SJSA1 (cell line): Measurements from ENCODE around the gene RHOT2. TPM values are rescaled to one million over a fixed set of nuclear protein-coding genes. Genes with fewer than 3 reads are reported as not detected.
A peak's percentile ranks its signal among the peaks of the same experiment; 100 is the strongest.

Experiments used
- DNase-seq, 2 experiments: peaks; one replicate each; pipeline ENCODE4 v3.0.0-alpha.2; 2015 to 2020; ENCODE audit warnings: low spot score in 2 of 2, low read depth in 1 of 2
- H3K27ac ChIP-seq: fragments of 250-450 bp; sonication (Bioruptor Pico); 2 replicates; pipeline ENCODE4 v1.5.1; 2020; ENCODE audit warnings: mild to moderate bottlenecking, moderate library complexity
- H3K27me3 ChIP-seq: fragments of 250-450 bp; sonication (Bioruptor Pico); replicated peaks from 2 replicates; pipeline ENCODE4 v1.5.1; 2020; ENCODE audit warnings: mild to moderate bottlenecking, moderate library complexity
- H3K36me3 ChIP-seq: fragments of 250-450 bp; sonication (Bioruptor Pico); 2 replicates; pipeline ENCODE4 v1.5.1; 2020; ENCODE audit warnings: mild to moderate bottlenecking
- H3K4me1 ChIP-seq: fragments of 250-450 bp; sonication (Bioruptor Pico); replicated peaks from 2 replicates; pipeline ENCODE4 v1.6.1; 2021; ENCODE audit warnings: mild to moderate bottlenecking
- H3K4me3 ChIP-seq: fragments of 250-450 bp; sonication (Bioruptor Pico); 2 replicates; pipeline ENCODE4 v1.5.1; 2020; ENCODE audit warnings: mild to moderate bottlenecking
- H3K9me3 ChIP-seq: fragments of 250-450 bp; sonication (Bioruptor Pico); replicated peaks from 2 replicates; pipeline ENCODE4 v1.5.1; 2020; ENCODE audit warnings: mild to moderate bottlenecking
- total RNA-seq: library from RNA; depleted of rRNA; stranded (reverse); fragments of >200 nt; shearing (Covaris generic); gene quantifications from 2 replicates; pipeline ENCODE4 v1.2.3, GENCODE V29; 2014

Gene RHOT2
- total RNA-seq, 1 experiment from 2014 or later, result 51.2 TPM

GRCh38 chr16:662095-662494, 5.8 kb upstream of the RHOT2 start:
- Histone ChIP-seq H3K36me3 (peaks cover 39% of the 10 kb centered on the region), H3K4me3 (no peak overlapping the region), H3K4me1 (no peaks in the 10 kb centered on the region), H3K27ac (no peak overlapping the region), H3K9me3 (no peaks in the 10 kb centered on the region), H3K27me3 (no peaks in the 10 kb centered on the region)
- DNase-seq, result no peak

GRCh38 chr16:662597-662996, 5.3 kb upstream of the RHOT2 start:
- no peaks in the 10 kb centered on the region for H3K9me3 ChIP-seq
- H3K36me3 ChIP-seq, result peaks cover 39% of the 10 kb centered on the region
- H3K27ac ChIP-seq, result no peak overlapping the region
- H3K27me3 ChIP-seq, result no peaks in the 10 kb centered on the region
- no peak overlapping the region for H3K4me3 ChIP-seq
- no peaks in the 10 kb centered on the region; the same call in 1 of the 2 replicates for H3K4me1 ChIP-seq
- DNase-seq, result no peak

- no peak overlapping the region for H3K4me3 ChIP-seq
- no peak overlapping the region for H3K27ac ChIP-seq
- peaks cover 47% of the 10 kb centered on the region for H3K36me3 ChIP-seq
- no peaks in the 10 kb centered on the region for H3K9me3 ChIP-seq
- DNase-seq, result no peak
- no peaks in the 10 kb centered on the region for H3K27me3 ChIP-seq
- peaks cover 10% of the 10 kb centered on the region for H3K4me1 ChIP-seq
Measured at GRCh38 chr16:666572-666971, 1.4 kb upstream of the RHOT2 start.

- DNase-seq, result no peak
- no peak overlapping the region for H3K27ac ChIP-seq
- peaks cover 10% of the 10 kb centered on the region for H3K4me1 ChIP-seq
- no peaks in the 10 kb centered on the region for H3K27me3 ChIP-seq
- peak overlapping the region; percentile 80 for H3K4me3 ChIP-seq
- no peaks in the 10 kb centered on the region for H3K9me3 ChIP-seq
- H3K36me3 ChIP-seq, result peaks cover 53% of the 10 kb centered on the region
Measured at GRCh38 chr16:667113-667779, 686 bp upstream of the RHOT2 start.

GRCh38 chr16:668519-669171, 713 bp downstream of the RHOT2 start:
- Histone ChIP-seq H3K4me1 (peaks cover 10% of the 10 kb centered on the region), H3K4me3 (peak overlapping the region; percentile 80), H3K36me3 (peaks cover 65% of the 10 kb centered on the region), H3K27ac (peak overlapping the region; percentile 23; the same call in 1 of the 2 replicates), H3K9me3 (no peaks in the 10 kb centered on the region), H3K27me3 (no peaks in the 10 kb centered on the region)
- peak in 1 of 2 experiments; percentile 26 for DNase-seq

- Histone ChIP-seq H3K4me3 (peak overlapping the region; percentile 80; the same call in 1 of the 2 replicates), H3K27me3 (no peaks in the 10 kb centered on the region), H3K9me3 (no peaks in the 10 kb centered on the region), H3K36me3 (peaks cover 72% of the 10 kb centered on the region), H3K27ac (no peak overlapping the region), H3K4me1 (peaks cover 10% of the 10 kb centered on the region)
- DNase-seq, result no peak
Measured at GRCh38 chr16:669666-670065, 1.7 kb downstream of the RHOT2 start.

- Histone ChIP-seq H3K9me3 (no peaks in the 10 kb centered on the region), H3K27me3 (no peaks in the 10 kb centered on the region), H3K36me3 (peaks cover 72% of the 10 kb centered on the region), H3K27ac (no peak overlapping the region), H3K4me1 (peaks cover 13% of the 10 kb centered on the region), H3K4me3 (no peak overlapping the region)
- no peak for DNase-seq
Measured at GRCh38 chr16:670485-671352, 2.8 kb downstream of the RHOT2 start.

GRCh38 chr16:671353-672131, 3.6 kb downstream of the RHOT2 start:
- no peak for DNase-seq
- H3K27me3 ChIP-seq, result no peaks in the 10 kb centered on the region
- H3K9me3 ChIP-seq, result no peaks in the 10 kb centered on the region
- H3K4me1 ChIP-seq, result peaks cover 13% of the 10 kb centered on the region
- no peak overlapping the region for H3K4me3 ChIP-seq
- peaks cover 70% of the 10 kb centered on the region for H3K36me3 ChIP-seq
- H3K27ac ChIP-seq, result no peak overlapping the region

GRCh38 chr16:672371-672770, 4.4 kb downstream of the RHOT2 start:
- H3K9me3 ChIP-seq, result no peaks in the 10 kb centered on the region
- no peak overlapping the region for H3K4me3 ChIP-seq
- peaks cover 13% of the 10 kb centered on the region for H3K4me1 ChIP-seq
- peaks cover 66% of the 10 kb centered on the region for H3K36me3 ChIP-seq
- H3K27me3 ChIP-seq, result no peaks in the 10 kb centered on the region
- H3K27ac ChIP-seq, result no peak overlapping the region
- no peak for DNase-seq

- no peak for DNase-seq
- Histone ChIP-seq H3K4me3 (no peak overlapping the region), H3K27me3 (no peaks in the 10 kb centered on the region), H3K9me3 (no peaks in the 10 kb centered on the region), H3K4me1 (peaks cover 13% of the 10 kb centered on the region), H3K27ac (no peak overlapping the region), H3K36me3 (peaks cover 64% of the 10 kb centered on the region)
Measured at GRCh38 chr16:672851-673250, 4.9 kb downstream of the RHOT2 start.

- no peak for DNase-seq
- Histone ChIP-seq H3K27ac (no peak overlapping the region), H3K36me3 (peaks cover 58% of the 10 kb centered on the region), H3K4me1 (peaks cover 13% of the 10 kb centered on the region), H3K9me3 (no peaks in the 10 kb centered on the region), H3K27me3 (no peaks in the 10 kb centered on the region), H3K4me3 (no peak overlapping the region)
Measured at GRCh38 chr16:673399-673991, 5.6 kb downstream of the RHOT2 start.

GRCh38 chr16:674214-674881, 6.4 kb downstream of the RHOT2 start:
- Histone ChIP-seq H3K4me1 (peaks cover 9% of the 10 kb centered on the region), H3K36me3 (peaks cover 50% of the 10 kb centered on the region), H3K4me3 (no peak overlapping the region), H3K27ac (no peak overlapping the region), H3K27me3 (no peaks in the 10 kb centered on the region), H3K9me3 (no peaks in the 10 kb centered on the region)
- no peak for DNase-seq
